Measurements from ENCODE around the gene AP5Z1. TPM values are rescaled to one million over a fixed set of nuclear protein-coding genes. Genes with fewer than 3 reads are reported as not detected.

AP5Z1 gene
- polyA plus RNA-seq, 3 donors, result 30.8 to 75.2 (median 33.8) TPM

GRCh38 chr7:4816419-4817080 lies 41.1 kb downstream of the AP5Z1 start:
- intact Hi-C loops (cut with micrococcal nuclease), result no loop called here

More at GRCh38 chr7:4816419-4817080, 41.1 kb downstream of the AP5Z1 start:
- 94% methylated on average over 18 of the region's 26 CpGs for WGBS (ENCODE audit: insufficient coverage)
- Histone ChIP-seq H3K9me3 (replicated peaks in 1 of 2; ENCODE audit: control insufficient read depth in 1 of 2, insufficient read depth in 1 of 2, low read length in 2 of 2) (peaks cover 0 to 4% of the 10 kb centered on the region in 2 donors), H3K27me3 (ENCODE audit: control insufficient read depth in 2 of 2, insufficient read depth in 2 of 2, low read length in 2 of 2) (peaks cover 0 to 5% of the 10 kb centered on the region in 2 donors), H3K27ac (ENCODE audit: low read depth in 1 of 2, low read length in 2 of 2) (no peak overlapping the region), H2AFZ (ENCODE audit: insufficient read depth, low read depth, low read length, poor library complexity, severe bottlenecking) (no peak overlapping the region), H3K4me2 (replicated peaks; ENCODE audit: extremely low read depth, low read length, poor library complexity, severe bottlenecking) (no peak overlapping the region), H3K79me2 (ENCODE audit: insufficient read depth, low read length) (no peaks in the 10 kb centered on the region), H3K4me3 (replicated peaks in 1 of 3; ENCODE audit: low read depth in 2 of 3, low read length in 3 of 3) (no peak overlapping the region), H4K20me1 (ENCODE audit: insufficient read depth, low read length) (no peaks in the 10 kb centered on the region), H3K9ac (ENCODE audit: insufficient read depth, low read length, poor library complexity, severe bottlenecking) (no peak overlapping the region), H3K4me1 (ENCODE audit: control insufficient read depth in 1 of 2, insufficient read depth in 2 of 2, low read length in 2 of 2) (no peaks in the 10 kb centered on the region), H3K36me3 (replicated peaks in 1 of 2; ENCODE audit: control insufficient read depth in 1 of 2, insufficient read depth in 2 of 2, low read length in 2 of 2) (no peaks in the 10 kb centered on the region)
- Mint-ChIP-seq H3K9me3 (peaks cover 3 to 18% (median 8%) of the 10 kb centered on the region in 7 donors), H3K4me3 (no peak overlapping the region), H3K27ac (no peak overlapping the region), H3K27me3 (ENCODE audit: low read depth in 3 of 3) (peaks cover 9 to 32% (median 20%) of the 10 kb centered on the region in 3 donors), H3K4me1 (peaks cover 3% of the 10 kb centered on the region), H3K36me3 (no peaks in the 10 kb centered on the region)
- DNase-seq, result no peak
- no peak for TF ChIP-seq CTCF (IDR thresholded peaks at IDR 0.05)
